ACC112 (cell line): ENCODE data around the gene CCL22.

ENCODE experiments used
- H2AFZ ChIP-seq: fragments of 200-600 bp; sonication (generic); one replicate; pipeline ENCODE4 v1.6.0; 2017; ENCODE audit warnings: antibody characterized with exemption, low read length; ENCODE audit not compliant: unreplicated experiment
- H3K27ac ChIP-seq: fragments of 200-600 bp; sonication (generic); 2 replicates; pipeline ENCODE4 v1.5.1; 2014; ENCODE audit warnings: low read depth, mild to moderate bottlenecking, antibody characterized with exemption, low read length, moderate library complexity
- H3K27me3 ChIP-seq: fragments of 200-600 bp; sonication (generic); 2 replicates; pipeline ENCODE4 v1.6.1; 2014; ENCODE audit warnings: mild to moderate bottlenecking, antibody characterized with exemption, low read length, moderate library complexity, mixed read lengths; ENCODE audit not compliant: insufficient read depth
- H3K36me3 ChIP-seq: fragments of 200-600 bp; sonication (generic); 2 replicates; pipeline ENCODE4 v1.6.1; 2016; ENCODE audit warnings: mild to moderate bottlenecking, antibody characterized with exemption, low read length, moderate library complexity, mixed read lengths; ENCODE audit not compliant: insufficient read depth
- H3K4me1 ChIP-seq: fragments of 200-600 bp; sonication (generic); one replicate; pipeline ENCODE4 v1.6.1; 2016; ENCODE audit warnings: low read length, mixed read lengths; ENCODE audit not compliant: insufficient read depth, unreplicated experiment, control insufficient read depth
- H3K4me3 ChIP-seq: fragments of 200-600 bp; sonication (generic); 2 replicates; pipeline ENCODE4 v1.5.1; 2014; ENCODE audit warnings: mild to moderate bottlenecking, low read depth, low read length
- H3K79me2 ChIP-seq: fragments of 200-600 bp; sonication (generic); one replicate; pipeline ENCODE4 v1.6.0; 2016; ENCODE audit warnings: low read length; ENCODE audit not compliant: control insufficient read depth, unreplicated experiment, insufficient read depth

The CCL22 gene

GRCh38 chr16:57345666-57346204, 12.8 kb upstream of the CCL22 start:
- no peaks in the 10 kb centered on the region for H3K36me3 ChIP-seq
- no peaks in the 10 kb centered on the region for H3K79me2 ChIP-seq
- H3K4me1 ChIP-seq = peaks cover 14% of the 10 kb centered on the region
- H3K27ac ChIP-seq = no peak overlapping the region
- no peak overlapping the region for H3K4me3 ChIP-seq
- H2AFZ ChIP-seq = no peak overlapping the region
- H3K27me3 ChIP-seq = peaks cover 41% of the 10 kb centered on the region

DNA sequence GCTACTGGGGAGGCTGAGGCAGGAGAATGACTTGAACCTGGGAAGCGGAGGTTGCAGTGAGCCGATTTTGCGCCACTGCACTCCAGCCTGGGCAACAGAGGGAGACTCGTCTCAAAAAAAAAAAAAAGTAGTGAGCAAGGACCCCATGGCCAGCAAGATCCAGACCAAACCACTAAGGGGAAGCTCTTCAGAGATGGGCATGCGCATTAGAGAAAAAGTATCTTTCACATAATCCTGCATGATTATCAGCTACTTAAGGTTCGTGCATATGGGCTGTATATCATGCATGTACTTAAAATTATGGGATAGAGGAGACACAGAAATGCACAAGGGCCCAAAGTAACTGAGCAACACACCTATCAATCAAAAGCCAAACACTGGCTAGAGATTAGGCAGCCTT, 10.7 kb upstream of the CCL22 start:
- Histone ChIP-seq H3K27me3 (peaks cover 44% of the 10 kb centered on the region), H3K4me1 (no peaks in the 10 kb centered on the region), H3K4me3 (no peak overlapping the region), H3K36me3 (no peaks in the 10 kb centered on the region), H3K27ac (no peak overlapping the region), H2AFZ (no peak overlapping the region), H3K79me2 (no peaks in the 10 kb centered on the region)

- Histone ChIP-seq H3K27ac (no peak overlapping the region), H3K79me2 (no peaks in the 10 kb centered on the region), H3K4me3 (no peak overlapping the region), H3K36me3 (no peaks in the 10 kb centered on the region), H3K4me1 (no peaks in the 10 kb centered on the region), H3K27me3 (peaks cover 44% of the 10 kb centered on the region), H2AFZ (no peak overlapping the region)
Measured at GRCh38 chr16:57348327-57348726, 10.3 kb upstream of the CCL22 start.

DNA sequence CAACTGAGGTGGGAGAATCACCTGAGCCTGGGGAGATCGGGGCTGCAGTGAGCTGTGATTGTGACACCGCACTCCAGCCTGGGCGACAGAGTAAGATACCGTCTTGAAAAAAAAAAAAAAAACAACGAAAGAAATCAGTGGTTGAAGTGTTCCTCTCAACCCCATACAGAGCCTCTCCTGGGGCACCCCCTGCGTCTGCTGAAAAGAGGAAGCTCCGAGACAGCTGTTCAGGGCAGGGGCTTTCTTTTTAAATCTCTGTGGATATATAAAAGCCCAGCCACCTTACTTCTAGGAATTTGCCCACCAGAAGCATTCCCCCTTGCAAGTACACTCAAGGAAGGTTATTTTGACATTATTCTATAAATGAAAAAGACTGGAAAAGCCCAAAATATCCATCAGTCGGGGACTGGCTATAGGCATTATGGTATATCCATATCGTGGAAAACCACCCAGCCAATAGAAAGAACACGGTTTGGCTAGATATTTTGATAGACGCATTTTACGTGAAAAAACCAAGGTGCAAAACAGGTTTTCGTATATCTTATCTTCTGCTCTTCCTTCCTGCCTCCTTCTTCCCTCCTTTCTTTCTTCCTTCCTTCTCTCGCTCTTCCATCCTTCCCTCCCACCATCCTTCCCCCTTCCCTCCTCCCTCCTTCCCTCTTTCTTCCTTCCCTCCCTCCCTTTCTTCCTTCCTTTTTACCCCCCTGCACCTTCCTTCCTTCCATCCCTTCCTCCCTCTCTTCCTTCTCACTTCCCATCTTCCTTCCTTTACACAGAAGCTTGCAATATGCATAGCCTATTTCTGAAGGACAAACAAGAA, 9.2 kb upstream of the CCL22 start:
- Histone ChIP-seq H3K4me3 (no peak overlapping the region), H3K36me3 (no peaks in the 10 kb centered on the region), H3K27me3 (peaks cover 44% of the 10 kb centered on the region), H3K27ac (no peak overlapping the region), H3K4me1 (no peaks in the 10 kb centered on the region), H2AFZ (no peak overlapping the region), H3K79me2 (no peaks in the 10 kb centered on the region)

GRCh38 chr16:57352636-57353047, 5.9 kb upstream of the CCL22 start:
- no peak overlapping the region for H2AFZ ChIP-seq
- H3K27ac ChIP-seq = no peak overlapping the region
- H3K36me3 ChIP-seq = no peaks in the 10 kb centered on the region
- H3K79me2 ChIP-seq = no peaks in the 10 kb centered on the region
- no peak overlapping the region for H3K4me3 ChIP-seq
- no peaks in the 10 kb centered on the region for H3K4me1 ChIP-seq
- H3K27me3 ChIP-seq = peaks cover 31% of the 10 kb centered on the region

- Histone ChIP-seq H3K27me3 (peaks cover 15% of the 10 kb centered on the region), H3K36me3 (no peaks in the 10 kb centered on the region), H3K27ac (no peak overlapping the region), H3K4me1 (no peaks in the 10 kb centered on the region), H2AFZ (no peak overlapping the region), H3K79me2 (no peaks in the 10 kb centered on the region), H3K4me3 (no peak overlapping the region)
Measured at GRCh38 chr16:57354311-57354710, 4.3 kb upstream of the CCL22 start.

GRCh38 chr16:57355898-57356414, 2.6 kb upstream of the CCL22 start:
- Histone ChIP-seq H3K4me1 (no peaks in the 10 kb centered on the region), H3K4me3 (no peak overlapping the region), H3K36me3 (no peaks in the 10 kb centered on the region), H3K79me2 (no peaks in the 10 kb centered on the region), H2AFZ (no peak overlapping the region), H3K27me3 (0 out of 2 replicates have a peak, but pooled peaks cover 3% of the 10 kb centered on the region), H3K27ac (no peak overlapping the region)

DNA sequence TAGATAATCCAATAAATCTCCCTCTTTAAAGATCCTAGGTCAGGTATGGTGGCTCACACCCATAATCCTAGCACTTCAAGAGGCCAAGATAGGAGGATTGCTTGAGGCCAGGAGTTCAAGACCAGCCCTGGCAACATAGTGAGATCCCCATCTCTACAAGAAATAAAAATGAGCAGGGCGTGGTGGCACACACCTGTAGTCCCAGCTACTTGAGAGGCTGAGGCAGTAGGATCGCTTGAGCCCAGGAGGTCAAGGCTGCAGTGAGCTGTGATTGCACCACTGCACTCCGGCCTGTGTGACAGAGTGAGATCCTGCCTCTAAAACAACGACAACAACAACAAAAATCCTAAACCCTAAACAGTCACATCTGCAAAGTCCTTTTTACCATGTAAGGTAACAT, 2.0 kb upstream of the CCL22 start:
- Histone ChIP-seq H3K4me3 (no peak overlapping the region), H3K4me1 (no peaks in the 10 kb centered on the region), H3K79me2 (no peaks in the 10 kb centered on the region), H3K27ac (no peak overlapping the region), H2AFZ (no peak overlapping the region), H3K27me3 (0 out of 2 replicates have a peak, but pooled peaks cover 3% of the 10 kb centered on the region), H3K36me3 (no peaks in the 10 kb centered on the region)

- Histone ChIP-seq H3K36me3 (no peaks in the 10 kb centered on the region), H3K4me3 (no peak overlapping the region), H3K27ac (no peak overlapping the region)
Measured at GRCh38 chr16:57357330-57358085, 1.1 kb upstream of the CCL22 start.

GRCh38 chr16:57358086-57358420, 530 bp upstream of the CCL22 start:
- Histone ChIP-seq H2AFZ (no peak overlapping the region), H3K4me3 (no peak overlapping the region)

More at GRCh38 chr16:57357330-57358085, 1.1 kb upstream of the CCL22 start:
- Histone ChIP-seq H3K27me3 (no peaks in the 10 kb centered on the region), H3K79me2 (no peaks in the 10 kb centered on the region), H3K4me1 (no peaks in the 10 kb centered on the region), H2AFZ (no peak overlapping the region)

More at GRCh38 chr16:57358086-57358420, 530 bp upstream of the CCL22 start:
- no peak overlapping the region for H3K27ac ChIP-seq
- H3K36me3 ChIP-seq = no peaks in the 10 kb centered on the region
- H3K79me2 ChIP-seq = no peaks in the 10 kb centered on the region
- H3K27me3 ChIP-seq = no peaks in the 10 kb centered on the region
- no peaks in the 10 kb centered on the region for H3K4me1 ChIP-seq
